Activated naive CD8-positive, alpha-beta T cell treated with anti-CD3 and anti-CD28 coated beads, Interleukin-2, amount 10 ng/mL, durations not matched to agents 7 days and 5 days (primary cell): ENCODE measurements around the gene COLEC12. TPM values are rescaled to one million over a fixed set of nuclear protein-coding genes. Genes with fewer than 3 reads are reported as not detected.
A peak's percentile ranks its signal among the peaks of the same experiment; 100 is the strongest.
"Not testable (repeated sequence)": the region's sequence is repeated elsewhere in the genome, so short reads cannot be mapped to it uniquely, and the experiment has no call there.

Source experiments
- ATAC-seq: fragments of 150-1000 bp; cut with Tn5 transposase; one replicate; pipeline ENCODE4 v1.10.0; 2021; ENCODE audit warnings: low read depth, moderate library complexity
- POLR2A ChIA-PET: fragments of 350-600 bp; sonication (Branson Sonifier 250); formaldehyde crosslinking; loops from one replicate; lab custom pipeline; 2021; ENCODE audit warnings: antibody characterized with exemption; lab: Charles Lee
- DNase-seq: peaks from one replicate; pipeline ENCODE4 v3.0.0; 2021
- H3K27ac Mint-ChIP-seq: one replicate; pipeline ENCODE4 v1.8.0; 2022; ENCODE audit warnings: mild to moderate bottlenecking, mixed read lengths
- H3K27me3 Mint-ChIP-seq: one replicate; pipeline ENCODE4 v1.8.0; 2022; ENCODE audit warnings: mild to moderate bottlenecking, moderate library complexity, mixed read lengths
- H3K36me3 Mint-ChIP-seq: one replicate; pipeline ENCODE4 v1.8.0; 2021; ENCODE audit warnings: mild to moderate bottlenecking, mixed read lengths
- H3K4me1 Mint-ChIP-seq: one replicate; pipeline ENCODE4 v1.8.0; 2021; ENCODE audit warnings: mixed read lengths
- H3K4me3 Mint-ChIP-seq: one replicate; pipeline ENCODE4 v1.8.0; 2022; ENCODE audit warnings: mild to moderate bottlenecking, moderate library complexity, mixed read lengths
- H3K9me3 Mint-ChIP-seq: one replicate; pipeline ENCODE4 v1.8.0; 2021; ENCODE audit warnings: mixed read lengths
- total RNA-seq, 2 experiments: library from RNA; stranded (reverse); gene quantifications; one replicate each; pipeline ENCODE4 v1.2.3, GENCODE V29; 2021

The COLEC12 gene
- total RNA-seq, 2 experiments from 2014 or later, result 0.06 to 0.11 TPM

GRCh38 chr18:297936-298335 is 202.6 kb downstream of the COLEC12 start:
- no peaks in the 10 kb centered on the region for H3K36me3 Mint-ChIP-seq
- no peak overlapping the region for H3K4me3 Mint-ChIP-seq
- no peak overlapping the region for H3K27ac Mint-ChIP-seq
- no peaks in the 10 kb centered on the region for H3K9me3 Mint-ChIP-seq
- no peaks in the 10 kb centered on the region for H3K27me3 Mint-ChIP-seq
- POLR2A ChIA-PET, result no interaction called here
- DNase-seq, result no peak
- no peaks in the 10 kb centered on the region for H3K4me1 Mint-ChIP-seq
- no peak for ATAC-seq

- H3K27ac Mint-ChIP-seq, result no peak overlapping the region
- no peak overlapping the region for H3K4me3 Mint-ChIP-seq
- POLR2A ChIA-PET, result no interaction called here
- DNase-seq, result no peak
- no peaks in the 10 kb centered on the region for H3K36me3 Mint-ChIP-seq
- no peaks in the 10 kb centered on the region for H3K9me3 Mint-ChIP-seq
- no peaks in the 10 kb centered on the region for H3K4me1 Mint-ChIP-seq
- no peak for ATAC-seq
- H3K27me3 Mint-ChIP-seq, result no peaks in the 10 kb centered on the region
These were observed 204.6 kb downstream of the COLEC12 start for GRCh38 chr18:295756-296490.

- Mint-ChIP-seq H3K27me3 (no peaks in the 10 kb centered on the region), H3K27ac (no peak overlapping the region), H3K9me3 (no peaks in the 10 kb centered on the region), H3K4me3 (no peak overlapping the region), H3K4me1 (no peaks in the 10 kb centered on the region), H3K36me3 (no peaks in the 10 kb centered on the region)
- no peak for ATAC-seq
- POLR2A ChIA-PET, result no interaction called here
- no peak for DNase-seq
These were observed 205.9 kb downstream of the COLEC12 start for GRCh38 chr18:294566-294965.

GRCh38 chr18:293536-293935 is 207.0 kb downstream of the COLEC12 start:
- no peak overlapping the region for H3K27ac Mint-ChIP-seq
- POLR2A ChIA-PET, result no interaction called here
- no peaks in the 10 kb centered on the region for H3K27me3 Mint-ChIP-seq
- no peaks in the 10 kb centered on the region for H3K9me3 Mint-ChIP-seq
- no peaks in the 10 kb centered on the region for H3K36me3 Mint-ChIP-seq
- DNase-seq, result no peak
- H3K4me1 Mint-ChIP-seq, result no peaks in the 10 kb centered on the region
- ATAC-seq, result no peak
- no peak overlapping the region for H3K4me3 Mint-ChIP-seq

GRCh38 chr18:292271-292670 is 208.2 kb downstream of the COLEC12 start:
- POLR2A ChIA-PET, result no interaction called here
- no peaks in the 10 kb centered on the region for H3K36me3 Mint-ChIP-seq
- no peaks in the 10 kb centered on the region for H3K4me1 Mint-ChIP-seq
- ATAC-seq (no peak), DNase-seq (no peak)
- no peaks in the 10 kb centered on the region for H3K27me3 Mint-ChIP-seq
- H3K9me3 Mint-ChIP-seq, result no peaks in the 10 kb centered on the region
- no peak overlapping the region for H3K4me3 Mint-ChIP-seq
- no peak overlapping the region for H3K27ac Mint-ChIP-seq

- DNase-seq, H3K27ac Mint-ChIP-seq, ATAC-seq, H3K9me3 Mint-ChIP-seq, H3K4me3 Mint-ChIP-seq, H3K4me1 Mint-ChIP-seq, H3K36me3 Mint-ChIP-seq, H3K27me3 Mint-ChIP-seq, POLR2A ChIA-PET: not testable (repeated sequence)
These were observed 210.5 kb downstream of the COLEC12 start for GRCh38 chr18:289970-290369.

GRCh38 chr18:289026-289425 is 211.5 kb downstream of the COLEC12 start:
- no peak overlapping the region for H3K27ac Mint-ChIP-seq
- peaks cover 3% of the 10 kb centered on the region for H3K27me3 Mint-ChIP-seq
- no peaks in the 10 kb centered on the region for H3K9me3 Mint-ChIP-seq
- no peak for ATAC-seq
- no peaks in the 10 kb centered on the region for H3K36me3 Mint-ChIP-seq
- no peaks in the 10 kb centered on the region for H3K4me1 Mint-ChIP-seq
- DNase-seq, result no peak
- POLR2A ChIA-PET, result no interaction called here
- H3K4me3 Mint-ChIP-seq, result no peak overlapping the region

GRCh38 chr18:286515-287310 is 213.8 kb downstream of the COLEC12 start:
- ATAC-seq (no peak), DNase-seq (no peak)
- no peaks in the 10 kb centered on the region for H3K36me3 Mint-ChIP-seq
- POLR2A ChIA-PET, result no interaction called here
- H3K4me3 Mint-ChIP-seq, result no peak overlapping the region
- H3K4me1 Mint-ChIP-seq, result no peaks in the 10 kb centered on the region
- no peak overlapping the region for H3K27ac Mint-ChIP-seq
- peaks cover 6% of the 10 kb centered on the region for H3K27me3 Mint-ChIP-seq
- no peaks in the 10 kb centered on the region for H3K9me3 Mint-ChIP-seq

- no peak overlapping the region for H3K27ac Mint-ChIP-seq
- no peak for DNase-seq
- POLR2A ChIA-PET, result no interaction called here
- no peaks in the 10 kb centered on the region for H3K9me3 Mint-ChIP-seq
- H3K36me3 Mint-ChIP-seq, result no peaks in the 10 kb centered on the region
- H3K27me3 Mint-ChIP-seq, result peaks cover 7% of the 10 kb centered on the region
- H3K4me1 Mint-ChIP-seq, result no peaks in the 10 kb centered on the region
- no peak overlapping the region for H3K4me3 Mint-ChIP-seq
- ATAC-seq, result no peak
These were observed 214.7 kb downstream of the COLEC12 start for GRCh38 chr18:285817-286216.

GRCh38 chr18:275486-275885 is 225.0 kb downstream of the COLEC12 start:
- no peak for DNase-seq
- POLR2A ChIA-PET, result no interaction called here
- Mint-ChIP-seq H3K27me3 (peaks cover 15% of the 10 kb centered on the region), H3K36me3 (no peaks in the 10 kb centered on the region), H3K27ac (no peak overlapping the region), H3K4me1 (no peaks in the 10 kb centered on the region), H3K9me3 (no peaks in the 10 kb centered on the region), H3K4me3 (no peak overlapping the region)
- no peak for ATAC-seq

GRCh38 chr18:274313-274712 is 226.2 kb downstream of the COLEC12 start:
- no peak for DNase-seq
- ATAC-seq, result no peak
- Mint-ChIP-seq H3K9me3 (no peaks in the 10 kb centered on the region), H3K27me3 (peaks cover 15% of the 10 kb centered on the region), H3K36me3 (no peaks in the 10 kb centered on the region), H3K4me1 (peaks cover 5% of the 10 kb centered on the region), H3K27ac (no peak overlapping the region), H3K4me3 (no peak overlapping the region)
- POLR2A ChIA-PET, result no interaction called here

GRCh38 chr18:273525-273924 is 227.0 kb downstream of the COLEC12 start:
- H3K27ac Mint-ChIP-seq, result peak overlapping the region; percentile 1
- DNase-seq (no peak), ATAC-seq (no peak)
- H3K4me1 Mint-ChIP-seq, result peaks cover 9% of the 10 kb centered on the region
- H3K9me3 Mint-ChIP-seq, result no peaks in the 10 kb centered on the region
- POLR2A ChIA-PET, result no interaction called here
- H3K4me3 Mint-ChIP-seq, result no peak overlapping the region
- H3K27me3 Mint-ChIP-seq, result peaks cover 10% of the 10 kb centered on the region
- no peaks in the 10 kb centered on the region for H3K36me3 Mint-ChIP-seq

GRCh38 chr18:272650-273049 is 227.9 kb downstream of the COLEC12 start:
- no peak for DNase-seq
- Mint-ChIP-seq H3K27me3 (peaks cover 5% of the 10 kb centered on the region), H3K36me3 (peaks cover 2% of the 10 kb centered on the region), H3K4me3 (no peak overlapping the region), H3K27ac (no peak overlapping the region), H3K4me1 (peaks cover 9% of the 10 kb centered on the region), H3K9me3 (no peaks in the 10 kb centered on the region)
- no peak for ATAC-seq
- POLR2A ChIA-PET, result no interaction called here

GRCh38 chr18:269480-270095 is 230.9 kb downstream of the COLEC12 start:
- POLR2A ChIA-PET, result no interaction called here

More at GRCh38 chr18:269480-270095, 230.9 kb downstream of the COLEC12 start:
- Mint-ChIP-seq H3K4me1 (peaks cover 25% of the 10 kb centered on the region), H3K27ac (peak overlapping the region; percentile 22), H3K9me3 (no peaks in the 10 kb centered on the region), H3K4me3 (peak overlapping the region; percentile 6), H3K27me3 (no peaks in the 10 kb centered on the region), H3K36me3 (peaks cover 5% of the 10 kb centered on the region)
- ATAC-seq, result no peak
- DNase-seq, result no peak
